H1 (cell line): ENCODE measurements around the gene HDAC7. TPM values are rescaled to one million over a fixed set of nuclear protein-coding genes. Genes with fewer than 3 reads are reported as not detected.

Experiments
- ATF2 ChIP-seq: IDR thresholded peaks from 2 replicates; pipeline ENCODE4 v1.6.1; 2012; ENCODE audit warnings: low read length, inconsistent platforms
- NANOG ChIP-seq: IDR thresholded peaks from 2 replicates; pipeline ENCODE4 v1.6.1; 2011; ENCODE audit warnings: low read length, low read depth, mild to moderate bottlenecking, inconsistent platforms; ENCODE audit not compliant: insufficient read depth, poor library complexity, severe bottlenecking
- polyA plus RNA-seq, 7 experiments: library from polyadenylated mRNA; depleted of rRNA in 3 of 7; stranded (reverse) in 5 of 7; unstranded in 2 of 7; fragments of >200 nt in 5 of 7; fragments of 200-250 nt in 2 of 7; gene quantifications; 1 replicate in 5 of 7; 2 replicates in 1 of 7; 4 replicates in 1 of 7; pipeline versions ENCODE4 v1.2.1 to v1.2.3, GENCODE V29; 2011 to 2013; ENCODE audit warnings: missing spikeins in 2 of 7, mixed read lengths in 2 of 7
- total RNA-seq: library from RNA; stranded (reverse); fragmentation: NEBNext Ultra II Directional; extraction: Animal tissue kit (Norgen Biotek cat#: 25700); gene quantifications from 2 replicates; pipeline ENCODE4 v1.2.1, GENCODE V29; 2021

The HDAC7 gene
- total and polyA plus RNA-seq, 2 of the 8 experiments (the other 6 are each of a cell fraction or from before 2014, with no cell fraction given) = 25.5 to 84.9 TPM

DNA sequence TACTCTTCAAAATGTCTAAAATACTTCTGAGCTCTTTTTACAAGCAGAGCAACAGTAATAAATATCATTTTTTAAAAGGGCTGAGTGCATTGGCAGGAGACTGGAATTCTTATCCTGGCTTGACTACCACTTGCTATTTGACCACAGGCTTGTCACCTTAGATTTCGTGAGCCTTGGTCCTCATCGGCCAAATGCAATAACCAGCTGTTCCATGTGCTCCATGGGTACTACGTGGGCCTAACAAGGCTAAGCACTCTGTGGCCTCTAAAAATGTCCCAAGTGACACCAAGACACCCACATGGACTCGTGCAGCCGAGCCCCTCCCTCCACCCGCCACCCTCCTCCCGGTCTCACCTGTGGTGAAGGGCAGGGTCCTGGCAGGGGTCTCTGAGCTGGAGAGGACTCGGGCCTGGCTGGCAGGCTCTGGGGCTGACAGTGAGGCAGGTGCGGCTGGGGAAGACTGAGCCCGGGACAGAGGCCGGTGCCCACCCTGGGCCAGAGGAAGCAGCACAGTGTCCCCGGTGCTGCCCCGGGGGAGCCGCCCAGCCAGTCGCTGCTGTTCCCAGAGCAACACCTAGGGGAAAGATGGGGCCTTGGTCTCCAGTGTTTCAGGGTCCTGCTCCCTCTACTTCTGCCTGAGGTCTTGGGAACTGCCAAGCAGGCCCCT is 26.6 kb downstream of the HDAC7 start (continued):
- TF ChIP-seq NANOG = no peak
- no peak for TF ChIP-seq ATF2
